GM12892 (cell line): Measurements from ENCODE around the gene MTG2.

ENCODE experiments used
- DNase-seq: peaks from one replicate; pipeline ENCODE4 v3.0.0; 2011; ENCODE audit not compliant: insufficient read length
- FAIRE-seq: peaks from 2 replicates; lab custom pipeline; 2011; peaks lifted over from hg19 to GRCh38; lab: Jason Lieb, UNC
- POLR2A ChIP-seq: IDR thresholded peaks from 2 replicates; pipeline ENCODE4 v1.6.1; 2011; ENCODE audit warnings: low read depth, low read length, control low read depth
- POLR2AphosphoS5 ChIP-seq: IDR thresholded peaks from 2 replicates; pipeline ENCODE4 v1.6.1; 2011; ENCODE audit warnings: low read depth, low read length, control low read depth
- TAF1 ChIP-seq: IDR thresholded peaks from 2 replicates; pipeline ENCODE4 v1.6.1; 2011; ENCODE audit warnings: low read depth, mild to moderate bottlenecking, control low read depth, low read length, borderline replicate concordance

The MTG2 gene

DNA sequence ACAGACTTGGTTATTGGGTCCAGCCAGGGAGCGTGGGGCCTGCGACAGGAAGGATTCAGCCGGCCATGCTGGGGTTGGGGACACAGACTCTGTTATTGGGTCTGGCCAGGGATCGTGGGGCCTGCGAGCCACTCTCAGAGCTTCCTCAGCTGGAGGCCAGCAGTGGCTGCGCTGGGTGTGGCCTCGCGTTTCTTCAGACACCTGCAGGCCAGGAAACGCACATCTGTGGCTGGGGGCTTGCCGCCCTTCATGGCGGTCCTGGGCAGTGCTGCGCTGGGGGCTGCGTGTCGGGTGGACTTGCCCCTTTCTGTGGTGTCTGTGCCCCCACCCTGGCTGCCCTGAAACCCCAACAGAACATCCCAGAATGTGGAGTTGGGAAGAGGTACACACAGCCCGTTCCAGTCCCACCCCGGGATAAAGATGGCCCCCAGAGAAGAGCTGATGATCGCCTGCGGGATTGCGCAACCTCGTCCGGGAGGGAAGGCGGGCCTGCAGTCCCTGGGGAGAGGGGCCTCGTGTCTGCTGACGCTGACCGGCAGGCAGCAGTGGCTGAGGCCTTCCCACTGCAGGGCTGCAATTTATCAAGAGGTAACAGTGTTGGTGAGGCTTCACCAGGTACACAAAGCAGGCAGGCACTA is 16.9 kb upstream of the MTG2 start:
- DNase-seq (no peak), FAIRE-seq (no peak)
- TF ChIP-seq POLR2A (no peak), TAF1 (no peak), POLR2AphosphoS5 (no peak)

DNA sequence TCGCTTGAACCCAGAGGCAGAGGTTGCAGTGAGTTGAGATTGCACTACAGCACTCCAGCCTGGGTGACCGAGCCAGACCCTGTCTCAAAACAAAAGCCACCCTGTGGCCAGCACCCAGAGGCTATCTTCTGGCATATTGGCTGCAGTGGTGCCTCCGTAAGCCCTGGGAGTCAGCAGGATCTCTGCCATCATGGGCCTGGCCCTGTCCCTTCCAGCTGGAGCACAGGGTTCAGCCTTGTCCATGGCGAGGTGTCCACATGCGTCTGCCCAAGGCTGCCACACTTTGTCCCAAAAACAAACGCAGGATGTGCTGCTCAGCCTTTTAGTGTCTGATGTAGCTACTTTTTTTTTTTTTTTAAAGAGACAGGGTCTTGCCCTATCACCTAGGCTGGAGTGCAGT is 15.4 kb upstream of the MTG2 start:
- FAIRE-seq: no peak
- DNase-seq: no peak
- no peak for TF ChIP-seq TAF1
- TF ChIP-seq POLR2A: no peak
- no peak for TF ChIP-seq POLR2AphosphoS5

DNA sequence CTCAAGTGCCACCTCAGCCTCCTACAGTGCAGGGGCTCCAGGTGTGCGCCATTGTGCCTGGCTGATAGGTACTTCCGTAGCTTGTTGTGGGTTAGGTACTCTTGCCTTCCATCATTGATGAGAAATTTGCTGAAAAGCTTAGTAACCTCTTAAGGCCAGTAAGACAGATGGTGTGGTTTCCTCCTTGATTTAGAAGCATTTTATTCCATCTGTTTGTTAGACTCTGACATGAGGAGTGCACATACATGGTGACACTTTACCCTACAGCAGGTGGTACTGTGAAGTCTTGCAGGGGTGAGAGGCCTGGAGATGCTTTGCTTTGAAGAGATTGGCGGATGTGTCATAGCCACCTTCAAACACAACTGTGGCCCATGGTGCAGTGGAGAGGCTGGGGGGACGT is 14.8 kb upstream of the MTG2 start:
- TF ChIP-seq POLR2A (no peak), POLR2AphosphoS5 (no peak), TAF1 (no peak)
- no peak for DNase-seq
- FAIRE-seq: no peak

DNA sequence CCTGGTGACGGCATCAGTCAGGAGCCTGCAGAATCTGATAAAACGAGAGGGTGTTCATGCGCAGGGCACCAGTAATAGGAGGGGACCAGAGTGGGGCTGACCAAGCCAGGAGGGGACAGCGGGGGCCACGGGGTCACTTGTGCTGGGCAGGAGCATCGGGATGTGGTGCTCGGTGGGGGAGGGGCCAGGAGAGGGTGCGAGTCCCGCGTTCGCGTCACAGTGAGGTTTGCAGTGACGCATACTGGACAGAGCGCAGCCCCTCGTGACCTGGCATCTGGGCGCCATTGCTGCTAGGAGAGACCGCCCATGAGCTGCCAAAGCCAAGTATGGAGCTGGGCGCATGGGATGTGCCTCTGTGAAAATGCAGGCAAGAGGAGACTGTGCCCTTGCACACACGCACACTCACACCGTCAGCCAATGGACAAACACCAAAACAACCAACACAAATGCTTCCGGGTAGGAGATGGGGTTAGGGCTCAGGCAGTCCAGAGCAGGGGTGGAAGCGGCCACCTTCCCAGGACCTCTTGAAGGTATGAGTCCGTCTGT is 13.9 kb upstream of the MTG2 start:
- no peak for TF ChIP-seq POLR2AphosphoS5
- TF ChIP-seq POLR2A: no peak
- FAIRE-seq (no peak), DNase-seq (no peak)

DNA sequence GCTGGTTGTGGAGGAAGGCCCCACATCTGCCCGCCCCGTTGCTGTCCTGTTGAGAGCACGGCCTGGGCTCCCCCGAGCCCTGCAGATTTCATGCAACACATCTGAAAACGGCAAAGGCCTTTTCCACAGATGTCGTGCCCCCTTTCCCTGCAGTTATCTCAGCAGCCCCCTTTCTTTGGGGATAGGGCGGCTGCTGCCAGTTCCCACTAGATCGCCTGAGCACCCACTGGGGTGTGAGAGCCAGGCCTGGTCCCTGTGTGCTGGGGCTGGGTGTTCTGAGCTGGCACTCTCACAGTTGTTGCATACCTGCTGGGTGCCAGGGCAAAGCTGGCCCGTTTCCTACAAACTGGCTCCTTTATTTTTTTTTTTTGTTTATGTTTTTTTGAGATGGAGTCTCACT is 12.3 kb upstream of the MTG2 start:
- no peak for FAIRE-seq
- no peak for TF ChIP-seq POLR2A
- TF ChIP-seq TAF1: no peak
- no peak for TF ChIP-seq POLR2AphosphoS5
- no peak for DNase-seq

DNA sequence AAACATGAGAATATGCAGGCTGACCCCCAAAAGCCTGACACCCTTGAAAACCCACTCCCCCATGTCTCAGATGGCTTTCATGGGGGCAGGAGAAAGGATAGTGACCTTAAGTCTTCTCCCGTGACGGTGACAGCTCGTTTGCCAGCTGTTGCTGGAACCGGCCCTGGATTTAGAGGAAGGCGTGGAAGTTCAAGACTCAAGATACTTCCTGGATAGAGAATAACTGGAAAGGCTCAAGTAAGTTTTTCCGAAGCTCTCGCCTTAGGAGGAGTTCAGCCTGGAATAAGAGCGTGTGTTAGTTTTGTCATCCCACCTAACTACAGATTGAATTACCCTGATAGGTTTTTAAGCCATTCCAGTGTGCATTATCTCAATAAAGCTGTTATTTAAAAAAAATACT is 11.6 kb upstream of the MTG2 start:
- TF ChIP-seq TAF1 (no peak), POLR2A (no peak), POLR2AphosphoS5 (no peak)
- no peak for DNase-seq
- FAIRE-seq: no peak

DNA sequence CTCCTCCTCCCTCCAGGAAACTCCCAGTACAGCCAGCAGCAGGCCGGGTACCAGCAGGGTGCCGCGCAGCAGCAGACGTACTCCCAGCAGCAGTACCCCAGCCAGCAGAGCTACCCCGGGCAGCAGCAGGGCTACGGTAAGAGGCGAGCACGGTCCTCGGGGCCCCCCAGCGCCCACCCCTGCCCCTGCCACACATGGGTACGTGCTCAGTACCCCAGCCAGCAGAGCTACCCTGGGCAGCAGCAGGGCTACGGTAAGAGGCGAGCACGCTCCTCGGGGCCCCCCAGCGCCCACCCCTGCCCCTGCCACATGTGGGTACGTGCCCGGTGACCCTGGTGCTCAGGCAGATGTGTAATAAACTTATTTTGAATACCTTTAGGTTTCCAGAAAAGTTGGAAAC is 10.2 kb upstream of the MTG2 start:
- TF ChIP-seq TAF1 (no peak), POLR2AphosphoS5 (no peak)
- FAIRE-seq: no peak
- DNase-seq: no peak

DNA sequence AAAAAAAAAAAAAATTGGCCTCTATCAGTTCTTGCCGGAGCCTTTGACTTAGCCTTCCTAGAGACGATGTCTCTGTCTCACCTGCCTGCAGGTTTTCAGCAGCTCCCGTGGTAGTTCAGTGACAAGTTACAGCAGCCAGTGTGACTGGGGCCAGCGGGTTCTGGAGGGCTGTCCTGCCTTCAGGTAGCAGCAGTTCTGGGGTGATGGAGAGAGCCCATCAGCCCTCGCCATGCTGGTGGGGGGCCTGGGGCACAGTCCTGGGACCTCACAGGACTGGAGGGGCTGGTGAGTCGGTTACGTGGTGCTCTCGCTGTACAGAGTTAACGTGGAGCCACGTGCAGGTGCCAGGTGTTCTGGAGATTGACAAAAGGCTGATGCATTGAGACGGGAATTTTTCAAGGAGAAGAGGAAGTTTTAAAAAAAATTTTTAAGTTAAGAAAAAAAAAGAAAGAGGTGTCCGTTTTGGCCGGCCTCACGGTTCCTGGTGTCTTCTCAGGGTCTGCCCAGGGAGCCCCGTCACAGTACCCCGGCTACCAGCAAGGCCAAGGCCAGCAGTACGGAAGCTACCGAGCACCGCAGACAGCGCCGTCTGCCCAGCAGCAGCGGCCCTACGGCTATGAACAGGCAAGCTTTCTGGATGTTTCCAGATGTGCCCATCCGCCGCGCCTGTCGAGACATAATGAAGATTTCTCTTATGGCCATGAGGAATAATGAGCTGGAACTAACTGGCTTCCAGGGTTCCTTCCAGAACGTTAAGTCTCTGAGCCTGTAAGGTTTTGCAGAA is 8.6 kb upstream of the MTG2 start:
- FAIRE-seq (no peak), DNase-seq (no peak)
- TF ChIP-seq POLR2A (no peak), POLR2AphosphoS5 (no peak), TAF1 (no peak)

DNA sequence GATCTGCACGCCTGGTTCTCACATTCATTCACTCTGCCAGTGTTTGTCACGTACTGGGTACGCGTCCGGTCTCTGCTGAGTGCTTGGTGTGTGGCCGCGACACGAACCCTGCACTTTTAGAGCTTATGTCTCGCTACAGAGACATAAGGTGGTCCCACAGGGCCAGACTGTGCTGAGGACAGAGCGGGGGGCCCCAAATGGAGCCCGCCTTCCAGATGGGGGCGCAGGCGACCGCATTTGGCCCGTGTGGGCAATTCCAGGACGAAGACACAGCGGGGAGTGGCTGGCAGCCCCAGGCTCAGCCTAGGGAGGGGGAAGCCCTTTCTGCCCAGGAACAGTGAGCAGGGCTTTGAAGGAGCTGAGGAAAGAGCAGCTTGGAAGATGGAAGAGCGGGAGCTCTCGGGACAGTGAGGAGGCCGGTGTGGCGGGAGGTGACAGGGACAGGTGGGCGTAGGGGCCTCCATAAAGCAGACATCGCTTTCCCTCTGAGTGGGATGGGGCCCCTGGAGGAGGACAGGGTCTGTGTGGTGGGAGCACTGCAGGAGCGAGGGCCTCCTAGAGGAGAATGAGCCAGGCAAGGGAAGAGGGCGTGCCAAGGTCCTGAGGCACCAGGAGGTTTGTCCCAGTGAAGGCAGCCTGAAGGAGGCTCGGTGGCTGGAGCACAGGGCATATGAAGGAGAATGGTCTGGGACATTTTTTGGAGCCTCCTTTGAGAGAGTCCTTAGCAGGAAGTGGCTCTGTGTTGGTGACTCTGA is 7.8 kb upstream of the MTG2 start:
- FAIRE-seq (no peak), DNase-seq (no peak)
- TF ChIP-seq TAF1 (no peak), POLR2AphosphoS5 (no peak), POLR2A (no peak)

DNA sequence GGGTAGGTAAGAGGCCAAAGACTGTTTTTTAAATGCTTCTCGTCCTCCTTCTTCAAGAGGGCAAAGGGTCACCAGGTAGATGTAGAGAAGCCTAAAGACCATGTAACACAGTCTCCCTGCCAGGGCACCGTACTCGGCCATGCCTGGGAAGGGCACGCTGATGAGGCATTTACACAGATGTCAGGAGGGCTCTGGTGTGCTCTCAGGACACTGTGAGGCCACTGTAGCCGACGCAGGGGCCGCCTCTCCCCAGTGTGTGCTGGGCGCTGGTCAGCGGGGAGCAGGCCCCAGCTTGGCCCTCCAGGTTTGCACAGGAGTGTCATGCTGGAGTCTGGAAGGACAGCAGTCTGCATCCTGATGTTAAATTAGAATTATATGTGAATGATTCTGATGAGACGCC is 7.1 kb upstream of the MTG2 start:
- no peak for TF ChIP-seq POLR2AphosphoS5
- TF ChIP-seq POLR2A: no peak
- no peak for TF ChIP-seq TAF1
- no peak for FAIRE-seq

DNA sequence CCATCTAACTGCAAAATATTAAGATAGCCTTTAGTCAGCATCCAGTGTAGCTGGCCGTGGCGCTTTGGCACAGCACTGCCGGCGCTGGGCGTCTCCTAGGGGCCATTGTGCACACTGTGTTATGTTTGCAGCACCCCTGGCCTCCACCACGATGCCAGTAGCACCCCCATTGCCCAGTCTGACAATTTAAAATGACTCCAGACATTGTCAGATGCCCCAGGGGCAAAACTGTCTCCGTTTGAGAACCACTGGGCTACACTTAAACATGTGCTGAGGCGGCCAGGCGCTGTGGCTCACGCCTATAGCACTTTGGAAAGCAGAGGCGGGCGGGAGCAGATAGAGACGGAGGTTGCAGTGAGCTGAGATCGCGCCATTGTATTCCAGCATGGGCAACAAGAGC is 6.0 kb upstream of the MTG2 start:
- FAIRE-seq (no peak), DNase-seq (no peak)
- TF ChIP-seq TAF1 (no peak), POLR2A (no peak), POLR2AphosphoS5 (no peak)

More for the DNA sequence above, 7.1 kb upstream of the MTG2 start:
- DNase-seq: no peak

DNA sequence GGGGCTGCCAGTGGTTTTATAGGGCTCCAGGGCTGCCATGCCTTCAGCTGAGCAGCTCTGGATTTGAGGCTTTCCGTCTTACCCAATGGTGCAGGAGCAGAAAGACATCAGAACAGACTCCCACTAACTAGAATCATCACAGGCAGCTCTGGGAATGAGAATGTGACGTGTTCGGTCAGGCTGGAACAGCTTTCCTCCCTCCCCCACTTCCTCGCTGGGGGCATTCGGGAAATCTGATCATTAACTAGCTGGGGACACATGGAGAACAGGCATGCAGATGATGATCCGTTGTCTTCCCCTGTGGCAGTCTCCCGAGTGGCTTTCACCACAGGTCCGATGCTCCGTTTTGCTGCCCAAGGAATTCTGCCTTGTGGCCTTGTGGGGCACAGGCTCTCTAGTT is 5.5 kb upstream of the MTG2 start:
- TF ChIP-seq POLR2AphosphoS5 (no peak), POLR2A (no peak), TAF1 (no peak)
- FAIRE-seq: no peak
- DNase-seq: no peak
